AG10803 (cell line): ENCODE data around the gene TBCD.
A peak's percentile ranks its signal among the peaks of the same experiment; 100 is the strongest.

Source experiments
- DNase-seq: peaks from one replicate; pipeline ENCODE4 v3.0.0; 2010; ENCODE audit warnings: low read depth
- H3K4me3 ChIP-seq: 2 replicates; pipeline ENCODE4 v1.5.1; 2011; ENCODE audit warnings: mild to moderate bottlenecking, low read length, control low read depth
- CTCF ChIP-seq: conservative IDR thresholded peaks from 2 replicates; pipeline ENCODE4 v1.5.1; 2011; ENCODE audit warnings: mild to moderate bottlenecking, low read length, control low read depth, inconsistent platforms

The TBCD gene

GRCh38 chr17:82843904-82844680 is 92.2 kb downstream of the TBCD start:
- TF ChIP-seq CTCF, result no peak
- DNase-seq, result no peak
- H3K4me3 ChIP-seq, result no peak overlapping the region

GRCh38 chr17:82844796-82845162 is 92.9 kb downstream of the TBCD start:
- no peak overlapping the region for H3K4me3 ChIP-seq
- no peak for DNase-seq
- no peak for TF ChIP-seq CTCF

GRCh38 chr17:82845163-82845807 is 93.4 kb downstream of the TBCD start:
- DNase-seq, result no peak
- no peak overlapping the region for H3K4me3 ChIP-seq

GRCh38 chr17:82846061-82846691 is 94.3 kb downstream of the TBCD start:
- no peak for TF ChIP-seq CTCF
- no peak overlapping the region for H3K4me3 ChIP-seq
- no peak for DNase-seq

More at GRCh38 chr17:82845163-82845807, 93.4 kb downstream of the TBCD start:
- no peak for TF ChIP-seq CTCF

- DNase-seq, result peak; percentile 9
- H3K4me3 ChIP-seq, result no peak overlapping the region
These were observed 96.2 kb downstream of the TBCD start for GRCh38 chr17:82848022-82848592.

More at GRCh38 chr17:82848022-82848592, 96.2 kb downstream of the TBCD start:
- no peak for TF ChIP-seq CTCF
